Spleen (tissue), 7 donors: ENCODE measurements around the gene EFHD2.

Experiments used
- POLR2A ChIP-seq, 3 donors: fragments of 450-650 bp; IDR thresholded peaks; one replicate each; pipeline ENCODE4 v1.5.1; 2017; ENCODE audit warnings: antibody characterized with exemption in 3 of 3, mild to moderate bottlenecking in 1 of 3
- TF ChIP-seq, protein P1 (sequence below), 11 experiments: fragments of 200-600 bp in 7 of 11; fragments of 450-650 bp in 4 of 11; sonication (generic) in 4 of 11; IDR thresholded peaks in 8 of 11; conservative IDR thresholded peaks in 3 of 11; 1 replicate in 7 of 11; 2 replicates in 4 of 11; pipeline versions ENCODE4 v1.4.0 to v1.8.0; 2016 to 2021; ENCODE audit warnings: antibody characterized with exemption in 11 of 11, inconsistent platforms in 4 of 11, mild to moderate bottlenecking in 1 of 11
- donor health status: DM: no; HTN: no; CAD: no; lungs with moderate emphysema.
- donor health status: DM: no; HTN: no; CAD: no.
- donor health status: DM: no; HTN: no; CAD: no.

DNA sequence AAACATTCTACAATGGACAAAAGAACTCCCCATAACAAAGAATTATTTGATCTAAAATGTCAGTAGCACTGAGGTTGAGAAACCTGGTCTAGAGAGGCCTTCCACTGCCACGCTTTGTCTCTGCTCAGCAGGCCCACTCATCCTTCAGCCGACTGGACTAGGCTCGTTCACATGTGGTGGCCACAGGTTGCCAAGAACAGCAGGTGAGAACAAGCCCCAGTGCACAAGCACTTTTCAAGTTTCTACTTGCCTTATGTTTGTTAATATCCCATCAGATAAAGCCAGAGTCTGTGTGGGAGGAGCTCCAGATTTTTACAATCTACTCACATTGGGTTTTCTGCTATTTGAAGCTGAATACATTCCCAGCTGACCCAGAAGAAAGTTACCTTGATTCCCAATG, 9.1 kb upstream of the EFHD2 start:
- TF ChIP-seq POLR2A (IDR thresholded peaks at IDR 0.05), result no peak
- TF ChIP-seq, protein P1, sequence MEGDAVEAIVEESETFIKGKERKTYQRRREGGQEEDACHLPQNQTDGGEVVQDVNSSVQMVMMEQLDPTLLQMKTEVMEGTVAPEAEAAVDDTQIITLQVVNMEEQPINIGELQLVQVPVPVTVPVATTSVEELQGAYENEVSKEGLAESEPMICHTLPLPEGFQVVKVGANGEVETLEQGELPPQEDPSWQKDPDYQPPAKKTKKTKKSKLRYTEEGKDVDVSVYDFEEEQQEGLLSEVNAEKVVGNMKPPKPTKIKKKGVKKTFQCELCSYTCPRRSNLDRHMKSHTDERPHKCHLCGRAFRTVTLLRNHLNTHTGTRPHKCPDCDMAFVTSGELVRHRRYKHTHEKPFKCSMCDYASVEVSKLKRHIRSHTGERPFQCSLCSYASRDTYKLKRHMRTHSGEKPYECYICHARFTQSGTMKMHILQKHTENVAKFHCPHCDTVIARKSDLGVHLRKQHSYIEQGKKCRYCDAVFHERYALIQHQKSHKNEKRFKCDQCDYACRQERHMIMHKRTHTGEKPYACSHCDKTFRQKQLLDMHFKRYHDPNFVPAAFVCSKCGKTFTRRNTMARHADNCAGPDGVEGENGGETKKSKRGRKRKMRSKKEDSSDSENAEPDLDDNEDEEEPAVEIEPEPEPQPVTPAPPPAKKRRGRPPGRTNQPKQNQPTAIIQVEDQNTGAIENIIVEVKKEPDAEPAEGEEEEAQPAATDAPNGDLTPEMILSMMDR (IDR thresholded peaks at IDR 0.05 in 8 of 11, conservative IDR thresholded peaks at IDR 0.05 in 3 of 11), result no peak
